ENCODE results near the gene MCU.
"Not testable (repeated sequence)": the region's sequence is repeated elsewhere in the genome, so short reads cannot be mapped to it uniquely, and the experiment has no call there.

The MCU gene

DNA sequence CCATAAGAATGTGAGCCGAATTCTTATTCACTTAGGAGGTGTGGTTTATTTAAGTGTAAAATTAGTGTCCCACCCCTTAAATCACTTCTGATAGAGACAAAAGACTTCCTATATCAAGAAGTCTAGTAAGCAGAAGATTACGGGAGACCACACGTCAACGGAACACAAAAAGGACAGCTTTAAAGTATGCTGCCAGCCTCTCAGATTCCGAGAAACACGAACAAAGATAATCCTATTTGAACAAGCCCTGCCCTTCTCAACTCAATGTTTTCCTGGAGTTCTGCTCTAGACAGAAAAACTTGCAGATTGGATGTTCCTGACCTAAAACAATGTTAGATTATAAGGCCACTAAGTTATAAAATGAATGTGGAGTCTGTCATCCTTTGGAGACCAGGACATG, 4.9 kb upstream of the MCU start:
- DNase-seq (ENCODE audit: low read depth) = no peak

- no peak for DNase-seq (ENCODE audit: low read depth)
Measured at GRCh38 chr10:72688208-72688651, 3.7 kb upstream of the MCU start.

DNA sequence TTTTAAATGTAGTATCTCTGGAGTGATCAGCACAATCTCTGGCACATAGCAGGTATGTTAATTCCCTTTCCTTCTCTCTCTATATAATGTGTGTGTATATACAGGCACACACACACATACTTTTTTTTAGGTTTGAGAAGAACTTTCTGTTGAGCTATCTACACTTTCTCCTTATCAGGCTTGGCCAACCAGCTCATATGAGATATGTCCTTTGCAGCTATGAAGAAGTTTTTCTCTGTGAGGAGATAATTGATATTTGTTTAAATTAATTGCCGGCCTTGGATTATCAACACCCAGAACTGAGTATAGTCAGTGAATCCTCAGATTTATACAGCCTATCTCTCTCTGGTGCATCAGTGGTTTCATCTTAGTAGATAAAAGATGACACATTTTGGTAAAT, 2.3 kb upstream of the MCU start:
- no peak for DNase-seq (ENCODE audit: low read depth)

DNA sequence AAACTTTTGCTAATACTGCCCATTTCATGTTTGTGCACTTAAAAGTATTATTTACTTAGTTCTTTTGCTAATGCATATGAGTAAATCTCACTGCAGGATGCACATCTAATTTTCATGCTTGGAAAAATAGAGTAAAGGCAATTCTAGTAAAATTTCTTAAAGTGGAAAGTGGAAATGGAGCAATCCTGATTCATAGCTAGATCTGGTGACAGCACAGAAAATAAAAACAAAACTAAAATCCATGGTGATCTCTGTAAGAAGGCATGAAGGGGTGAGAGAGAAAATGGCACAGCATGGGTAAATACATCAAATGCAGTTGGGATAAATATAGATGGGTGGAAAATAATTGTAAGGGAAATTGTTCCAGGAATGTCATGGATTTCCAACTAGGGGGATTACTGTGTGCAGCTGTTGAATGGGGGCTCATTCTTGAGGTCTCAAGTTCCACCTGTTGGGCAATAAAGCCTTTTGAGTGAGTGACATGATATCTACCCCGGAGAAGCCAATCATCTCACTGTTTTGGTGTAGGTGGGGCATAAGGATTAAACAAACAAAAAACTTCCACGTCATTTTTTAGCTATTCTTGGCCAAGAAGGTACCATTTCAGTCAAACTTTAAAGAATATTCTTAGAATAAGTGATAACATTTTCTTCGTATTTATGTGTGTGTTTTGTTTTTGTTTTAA, 1.7 kb upstream of the MCU start:
- DNase-seq (ENCODE audit: low read depth) = no peak

- no peak for DNase-seq (ENCODE audit: low read depth)
Measured at GRCh38 chr10:72691470-72691862, 477 bp upstream of the MCU start.

GRCh38 chr10:72692744-72692993, 726 bp downstream of the MCU start:
- DNase-seq (ENCODE audit: low read depth) = no peak

DNA sequence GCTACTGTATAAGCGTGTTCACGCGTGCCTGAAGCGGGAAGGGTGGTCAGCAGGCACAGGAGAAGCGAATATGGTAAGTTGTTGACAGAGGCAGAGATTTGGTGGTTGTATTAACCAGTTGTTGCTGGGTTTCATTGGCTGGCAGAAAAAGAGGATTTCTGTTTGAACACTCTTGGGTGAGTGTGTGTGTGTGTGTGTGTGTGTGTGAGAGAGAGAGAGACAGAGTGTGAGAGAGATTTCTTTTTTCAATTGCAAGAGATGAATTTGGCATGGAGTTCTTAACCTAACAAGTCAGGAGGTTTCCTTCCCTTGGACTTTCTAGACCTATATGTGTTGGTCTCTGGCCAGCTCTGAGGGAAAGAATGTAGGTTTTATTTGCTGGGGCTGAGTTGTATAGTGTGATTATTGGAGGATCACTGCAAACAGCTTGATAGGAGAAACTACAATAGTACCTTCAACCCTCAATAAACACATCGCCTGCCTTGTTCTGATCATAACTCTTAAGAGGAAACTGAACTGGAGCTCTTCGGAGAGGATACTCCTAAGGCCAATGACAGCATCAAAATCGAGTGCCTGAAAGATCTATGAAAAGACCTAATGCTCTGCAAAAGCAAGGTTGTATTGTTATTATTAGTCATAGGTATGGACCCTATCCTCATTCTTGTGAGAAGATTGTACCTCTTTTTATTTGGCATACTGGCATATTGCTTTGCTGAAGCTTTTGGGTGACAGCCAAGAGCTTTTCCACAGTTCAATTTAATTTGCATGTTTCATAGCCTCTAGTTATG, 1.2 kb downstream of the MCU start:
- no peak for DNase-seq (ENCODE audit: low read depth)

DNA sequence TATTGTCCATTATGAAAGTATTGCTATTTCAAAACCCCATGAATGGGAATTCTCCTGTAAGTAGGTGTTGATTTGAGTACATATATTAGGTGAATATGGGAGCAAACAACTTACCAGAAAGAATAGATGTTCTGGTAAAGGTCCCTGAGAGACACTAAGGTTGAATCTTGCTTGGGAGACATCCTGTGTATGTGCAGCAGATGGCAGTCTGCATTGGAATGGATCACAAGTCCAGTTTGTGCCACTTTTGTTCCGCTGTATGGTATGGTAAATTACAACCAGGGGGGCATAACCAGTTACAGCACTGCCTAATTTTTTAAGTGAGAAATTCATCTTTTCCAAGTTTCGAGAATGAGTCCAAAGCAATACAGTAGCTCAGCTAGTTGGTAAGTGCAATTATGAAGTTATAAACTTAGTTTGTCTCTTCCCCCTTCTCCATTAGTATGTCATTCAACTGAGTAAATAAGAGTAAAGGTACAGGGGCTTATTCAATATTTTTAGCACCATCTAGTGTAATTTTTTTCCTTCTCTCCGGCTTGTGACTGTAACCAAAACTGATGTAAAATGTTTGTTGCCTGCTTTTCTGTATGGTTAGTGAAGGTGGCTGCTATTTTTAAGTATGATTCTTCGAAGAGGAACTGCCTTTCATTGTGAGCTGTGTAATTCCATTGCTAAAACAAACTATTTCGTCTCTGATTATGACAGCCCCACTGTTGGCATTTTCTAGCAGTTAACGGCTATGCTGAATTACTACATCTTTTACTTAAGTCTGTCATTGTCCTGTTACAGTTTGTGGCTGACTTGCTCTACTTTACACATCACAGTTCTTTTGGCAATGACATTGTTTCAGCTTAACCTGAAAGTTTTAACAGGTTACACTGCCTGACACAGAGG, 2.8 kb downstream of the MCU start:
- DNase-seq (ENCODE audit: low read depth) = no peak

GRCh38 chr10:72695496-72695895, 3.6 kb downstream of the MCU start:
- no peak for DNase-seq (ENCODE audit: low read depth)

GRCh38 chr10:72697716-72698115, 5.8 kb downstream of the MCU start:
- no peak for DNase-seq (ENCODE audit: low read depth)

GRCh38 chr10:72702465-72702864, 10.5 kb downstream of the MCU start:
- DNase-seq (ENCODE audit: low read depth) = not testable (repeated sequence)

GRCh38 chr10:72702868-72703581, 11.1 kb downstream of the MCU start:
- no peak for DNase-seq (ENCODE audit: low read depth)

- no peak for DNase-seq (ENCODE audit: low read depth)
Measured at GRCh38 chr10:72704117-72704516, 12.2 kb downstream of the MCU start.

- no peak for DNase-seq (ENCODE audit: low read depth)
Measured at GRCh38 chr10:72709041-72709440, 17.1 kb downstream of the MCU start.

DNA sequence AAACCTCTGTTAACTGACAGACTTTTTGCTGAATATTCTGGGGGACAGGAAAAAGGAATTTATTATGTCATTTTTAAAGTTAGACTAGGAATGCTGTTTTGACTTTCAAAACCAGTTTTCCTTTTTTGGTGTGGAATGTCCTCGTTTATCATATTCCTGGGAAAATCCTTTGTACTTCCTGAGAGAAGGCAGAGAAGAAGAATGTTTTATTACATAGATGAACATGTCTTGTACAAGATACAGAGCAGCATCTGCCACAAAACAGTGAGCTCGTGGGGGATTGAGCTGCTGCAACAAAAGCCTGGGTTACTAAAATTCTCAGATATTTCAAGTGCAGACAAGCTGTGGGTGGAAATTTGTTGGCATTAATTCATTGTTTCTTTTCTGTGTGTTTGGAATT, 20.2 kb downstream of the MCU start:
- DNase-seq (ENCODE audit: low read depth) = no peak

- no peak for DNase-seq (ENCODE audit: low read depth)
Measured at GRCh38 chr10:72719941-72720592, 28.1 kb downstream of the MCU start.

DNA sequence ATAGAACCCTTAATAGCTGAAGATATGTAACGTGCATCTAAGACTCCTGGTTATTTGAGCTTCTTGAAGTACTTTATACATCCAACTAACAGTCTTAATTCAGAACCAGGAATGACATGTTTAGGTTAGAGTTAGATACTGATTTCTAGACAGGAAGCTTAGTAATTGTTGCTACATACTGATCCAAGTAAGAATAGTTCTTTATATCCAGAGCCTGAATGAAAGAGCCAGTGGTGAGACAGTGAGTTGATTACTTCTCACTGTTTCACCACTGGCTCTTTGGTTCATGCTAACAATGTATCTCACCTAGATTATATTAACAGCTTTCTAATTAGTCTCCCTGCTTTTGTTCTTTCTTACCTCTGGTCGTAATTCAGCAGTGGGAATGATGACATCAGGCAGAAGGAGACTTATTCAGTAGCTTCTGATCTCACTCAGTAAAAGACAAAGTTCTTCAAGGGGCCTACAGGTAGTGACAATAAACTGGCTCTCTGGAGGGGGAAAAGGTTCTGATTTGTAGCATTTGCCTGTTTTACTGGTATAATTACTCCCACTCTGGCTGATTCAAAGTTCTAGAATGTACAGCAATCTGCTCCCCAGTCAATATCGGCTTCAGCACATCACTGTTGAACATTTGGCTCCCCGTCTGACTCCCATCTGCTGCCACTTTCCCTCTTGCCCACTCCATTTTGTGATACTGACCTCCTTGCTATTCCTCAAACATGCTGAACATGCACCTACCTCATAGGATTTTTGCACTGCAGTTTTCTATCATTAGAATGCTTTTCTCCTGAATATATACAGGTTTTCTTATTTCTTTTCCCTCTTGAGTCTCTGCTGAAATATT, 29.1 kb downstream of the MCU start:
- DNase-seq (ENCODE audit: low read depth) = no peak

DNA sequence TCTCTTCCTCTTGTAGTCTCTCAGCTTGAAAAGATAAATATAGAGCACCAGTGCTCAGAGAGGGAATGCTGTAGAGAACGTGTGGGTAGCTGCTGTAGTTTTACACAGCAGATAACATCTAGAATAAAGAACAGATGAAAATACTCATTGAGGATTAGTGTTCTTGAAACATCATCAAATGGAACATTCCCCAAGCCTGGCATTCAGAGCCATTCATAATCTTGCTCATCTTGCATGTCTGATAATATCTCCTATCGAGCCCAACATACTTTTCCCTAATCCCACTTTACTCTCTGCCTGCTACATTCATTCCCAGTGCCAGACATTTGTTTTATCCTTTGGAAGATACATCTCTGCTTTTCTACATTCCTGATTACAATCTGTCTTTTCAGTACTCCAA, 35.2 kb downstream of the MCU start:
- no peak for DNase-seq (ENCODE audit: low read depth)

GRCh38 chr10:72728462-72728861, 36.5 kb downstream of the MCU start:
- no peak for DNase-seq (ENCODE audit: low read depth)

- no peak for DNase-seq (ENCODE audit: low read depth)
Measured at GRCh38 chr10:72729528-72729927, 37.6 kb downstream of the MCU start.

DNA sequence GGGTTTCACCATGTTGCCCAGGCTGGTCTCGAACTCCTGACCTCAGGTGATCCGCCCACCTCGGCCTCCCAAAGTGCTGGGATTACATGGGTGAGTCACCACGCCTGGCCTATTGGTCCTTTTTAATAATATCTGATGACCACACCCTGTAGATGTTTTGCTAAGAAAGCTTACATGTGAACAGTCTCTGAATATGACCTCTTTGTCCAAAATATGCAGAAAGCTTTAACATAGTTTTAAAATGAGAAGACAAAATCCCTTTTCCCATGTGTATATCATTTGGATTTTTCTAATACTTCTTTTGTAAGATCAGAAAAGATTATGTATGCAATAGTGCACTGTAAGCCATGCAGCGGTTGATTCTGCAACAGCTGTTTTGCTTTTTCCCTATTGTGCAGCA, 38.5 kb downstream of the MCU start:
- no peak for DNase-seq (ENCODE audit: low read depth)
